Left ventricle myocardium superior (tissue), 1 donor: ENCODE measurements around the gene RNF39. TPM values are rescaled to one million over a fixed set of nuclear protein-coding genes. Genes with fewer than 3 reads are reported as not detected.
"Not testable (repeated sequence)": the region's sequence is repeated elsewhere in the genome, so short reads cannot be mapped to it uniquely, and the experiment has no call there.

Source experiments
- ATAC-seq: fragments of 200-7000 bp; cut with Tn5 transposase; one replicate; pipeline ENCODE4 v1.9.1; 2020; ENCODE audit warnings: mild to moderate bottlenecking, moderate library complexity
- DNase-seq: peaks from one replicate; pipeline ENCODE4 v3.0.0-alpha.2; 2020
- intact Hi-C: fragments of 100-400 bp; cut with micrococcal nuclease; formaldehyde crosslinking; loops from one replicate; pipeline ENCODE4 v1.11.0; 2022
- long read RNA-seq: library from polyadenylated mRNA; unstranded; transcript quantifications from one replicate; pipeline ENCODE4 v2.0.0, GENCODE V29; 2021
- total RNA-seq: library from RNA; stranded (reverse); fragmentation: NEBNext Ultra II Directional; extraction: Animal tissue kit (Norgen Biotek cat#: 25700); gene quantifications from one replicate; pipeline ENCODE4 v1.2.1, GENCODE V29; 2021
- donor health status: DM: no; HTN: yes; CAD: no; lungs with severe emphysema.

RNF39 gene
- not detected for total RNA-seq
- long read RNA-seq, result 0 reads

DNA sequence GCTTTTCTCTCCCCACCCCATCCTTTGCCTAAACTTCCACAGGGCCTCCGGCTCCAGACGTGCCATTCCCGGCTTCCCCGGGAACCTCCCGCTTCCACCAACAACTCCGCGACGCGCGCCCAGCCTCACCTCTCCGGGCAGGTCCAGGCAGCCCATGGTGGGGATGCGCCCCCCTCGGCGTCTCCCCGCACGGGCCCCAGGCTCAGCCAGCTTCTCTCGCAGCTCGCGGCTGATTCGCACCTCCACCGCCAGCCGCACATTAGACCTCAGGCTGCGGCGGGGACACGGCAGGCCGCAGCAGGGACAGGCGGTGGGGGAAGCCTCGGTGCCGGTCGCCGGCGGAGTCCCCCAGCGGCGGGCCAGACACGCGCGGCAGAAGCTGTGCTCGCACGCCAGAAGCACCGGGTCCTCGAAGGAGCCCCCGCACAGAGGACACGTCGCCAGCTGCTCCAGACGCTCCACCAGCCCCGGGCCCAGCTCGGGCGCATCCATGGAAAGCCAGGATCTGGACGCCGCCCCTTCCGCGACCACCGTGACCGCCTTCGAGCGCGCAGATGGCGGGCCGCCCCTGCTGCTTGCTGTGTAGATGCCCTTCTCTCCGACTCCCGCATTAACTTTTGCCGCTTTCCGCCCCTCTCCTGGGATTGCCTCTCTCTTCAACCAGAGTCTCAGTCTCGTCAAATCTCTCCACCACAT, at the start of gene RNF39:
Gene RNF39 (minus strand): TSS at position 676 of the 696 bp plus-strand sequence. CDS start 184 bp downstream, at position 492.
- ATAC-seq (no peak), DNase-seq (peak; percentile 29)
- intact Hi-C loops, result no loop called here

DNA sequence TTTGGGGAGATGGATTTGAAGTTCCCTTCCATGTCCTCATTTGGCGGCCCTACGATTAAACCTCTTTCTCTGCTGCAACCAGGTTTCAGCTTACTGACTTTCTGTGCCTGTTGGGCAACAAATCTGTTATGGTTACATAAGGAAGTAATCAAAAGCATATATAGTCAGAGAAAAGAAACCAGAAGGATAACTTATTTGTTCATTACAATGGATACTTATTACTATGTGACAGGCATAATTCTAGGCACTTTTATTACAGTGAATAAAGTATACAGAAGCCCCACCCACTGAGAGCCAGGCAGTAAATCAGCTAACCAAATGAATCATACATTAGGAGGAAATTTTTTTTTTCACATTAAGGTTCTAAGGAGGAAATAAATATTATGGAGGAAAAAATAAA, 46.9 kb upstream of the RNF39 start:
- no peak for DNase-seq
- no peak for ATAC-seq
- intact Hi-C loops, result no loop called here

- no peak for ATAC-seq
- intact Hi-C loops, result no loop called here
- no peak for DNase-seq
Observed at GRCh38 chr6:30121446-30122366, 46.1 kb upstream of the RNF39 start.

- ATAC-seq, intact Hi-C loops, DNase-seq: not testable (repeated sequence)
Observed at GRCh38 chr6:30118691-30119090, 43.1 kb upstream of the RNF39 start.

DNA sequence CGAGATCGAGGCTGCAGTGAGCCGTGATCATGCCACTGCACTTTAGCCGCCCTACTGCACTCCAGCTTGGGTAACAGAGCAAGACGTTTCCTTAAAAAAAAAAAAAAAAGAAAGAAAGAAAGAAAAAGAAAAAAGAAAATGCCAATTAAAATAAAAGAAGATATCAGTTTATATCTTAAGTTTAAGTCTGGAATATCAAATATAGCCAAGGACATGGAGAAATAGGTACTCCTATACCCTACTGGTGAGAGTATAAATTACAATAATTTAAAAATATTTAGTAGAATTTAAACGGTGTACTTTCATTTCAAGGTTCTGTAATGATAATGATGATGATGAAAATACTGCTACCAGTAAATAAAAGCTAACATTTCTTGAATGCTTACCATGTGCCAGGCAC, 41.2 kb upstream of the RNF39 start:
- no peak for DNase-seq
- ATAC-seq, result no peak
- intact Hi-C loops, result no loop called here

DNA sequence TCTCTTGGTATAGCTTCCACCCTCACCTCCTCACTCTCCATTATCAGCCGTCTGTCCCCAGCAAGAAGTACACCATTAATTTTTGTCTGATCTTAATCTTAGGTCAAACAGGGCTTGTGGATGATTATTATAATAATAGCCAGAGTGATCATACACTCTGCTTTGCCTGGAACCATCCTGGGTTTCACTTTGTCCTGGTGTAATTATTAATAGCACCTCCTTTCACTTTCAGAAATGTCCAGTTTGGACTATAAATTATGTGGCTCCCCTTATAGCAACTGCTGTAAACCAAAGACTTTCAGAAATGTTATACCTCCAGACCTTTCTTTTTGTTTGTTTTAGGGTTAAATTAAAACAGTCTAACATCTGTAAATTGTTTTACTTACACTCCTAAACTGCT, 38.3 kb upstream of the RNF39 start:
- intact Hi-C loops, result no loop called here
- ATAC-seq (no peak), DNase-seq (no peak)

DNA sequence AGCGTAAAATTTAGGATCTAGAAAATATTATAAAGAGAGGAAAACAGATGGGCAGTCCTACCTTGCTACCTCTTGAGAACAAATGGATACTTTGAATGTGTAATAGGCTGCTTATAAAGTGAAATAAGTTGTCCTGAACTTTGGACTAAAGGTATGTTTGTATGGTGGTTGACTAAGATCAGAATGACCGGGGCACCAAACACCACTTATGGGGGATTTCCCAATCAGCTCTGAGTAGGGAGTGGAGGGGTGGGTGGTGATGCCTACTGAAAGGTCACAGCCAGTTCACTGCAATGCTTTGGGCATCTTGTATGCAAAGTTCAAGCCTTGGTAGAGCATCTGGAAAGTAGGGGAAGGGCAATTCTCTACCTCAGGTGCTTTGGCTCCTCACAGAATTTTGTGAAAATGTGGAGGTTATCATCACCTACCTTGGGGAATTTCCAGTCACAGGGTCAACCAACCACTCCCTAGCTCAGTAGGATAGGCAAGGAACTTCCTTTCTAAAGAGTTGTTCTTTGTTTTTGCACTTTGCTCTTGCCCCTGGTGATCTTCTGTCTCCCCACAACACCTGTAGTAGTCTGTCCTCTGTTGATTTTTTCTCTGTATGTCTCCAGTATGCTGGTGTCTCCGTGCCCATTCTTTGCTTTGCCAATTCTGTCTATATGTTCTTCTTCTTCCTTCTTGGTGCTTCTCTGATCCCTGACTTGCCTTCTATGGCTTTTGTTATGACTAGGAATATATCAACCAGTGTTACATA, 37.6 kb upstream of the RNF39 start, which contains the start of gene TRIM31:
Gene TRIM31 (minus strand): TSS at position 88 of the 757 bp plus-strand sequence. CDS start 285 bp downstream, outside the sequence.
- intact Hi-C loops, result no loop called here
- DNase-seq (no peak), ATAC-seq (no peak)

GRCh38 chr6:30112402-30112994, 36.9 kb upstream of the RNF39 start:
- ATAC-seq, result no peak
- intact Hi-C loops, result no loop called here

GRCh38 chr6:30111266-30111856, 35.8 kb upstream of the RNF39 start:
- no peak for ATAC-seq
- intact Hi-C loops, result no loop called here
- DNase-seq, result no peak

More at GRCh38 chr6:30112402-30112994, 36.9 kb upstream of the RNF39 start:
- no peak for DNase-seq

DNA sequence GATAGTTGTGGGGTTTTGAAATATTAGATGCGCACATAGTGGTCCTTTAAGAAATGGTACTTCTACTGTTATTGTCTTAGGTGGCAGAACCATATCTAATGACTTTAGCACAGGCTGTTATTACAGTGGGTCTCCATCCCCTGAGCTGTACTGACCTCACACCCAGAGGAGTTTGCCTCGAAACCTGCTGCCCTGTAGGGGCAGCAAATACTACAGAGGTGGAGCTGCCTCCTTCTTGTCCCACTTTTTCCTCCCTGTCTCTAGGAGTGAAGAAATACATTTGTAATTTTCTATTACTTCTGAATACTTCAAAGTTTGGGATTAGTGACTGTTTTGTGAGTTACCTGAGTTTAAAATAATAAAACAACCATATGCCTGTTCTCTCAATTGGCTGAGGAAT, 29.1 kb upstream of the RNF39 start:
- ATAC-seq (no peak), DNase-seq (no peak)
- intact Hi-C loops, result no loop called here

- ATAC-seq (no peak), DNase-seq (no peak)
- intact Hi-C loops, result no loop called here
Observed at GRCh38 chr6:30103872-30104179, 28.3 kb upstream of the RNF39 start.

- intact Hi-C loops, result no loop called here
- DNase-seq (peak; percentile 85), ATAC-seq (peak; percentile 85)
Observed at GRCh38 chr6:30102970-30103871, 27.7 kb upstream of the RNF39 start.

DNA sequence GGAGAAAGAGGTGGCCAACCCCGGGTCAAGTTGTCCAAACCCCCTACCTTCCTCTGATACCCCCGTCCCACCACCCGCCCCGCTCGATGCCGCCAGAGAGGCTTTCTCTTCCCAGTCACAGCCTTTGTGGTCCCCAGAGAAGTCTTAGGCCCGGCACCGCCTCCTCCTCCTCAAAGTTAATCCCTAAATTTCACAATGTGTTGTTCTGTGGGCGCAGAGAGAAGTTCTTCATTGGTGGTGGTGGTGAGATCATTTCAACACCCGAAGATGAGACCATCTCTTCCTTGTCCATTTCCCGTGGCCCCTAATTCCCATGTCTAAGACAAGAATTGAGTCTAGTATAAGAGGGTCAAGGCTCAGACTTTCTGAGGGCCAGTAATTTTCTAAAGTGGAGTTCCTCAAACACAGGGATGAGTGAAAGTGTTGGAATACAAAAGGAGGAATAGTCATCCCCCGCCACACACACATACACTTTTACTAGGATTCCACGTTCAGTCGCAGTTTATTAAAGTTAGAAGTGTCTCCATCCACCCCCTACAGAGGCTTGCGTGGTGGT, 26.9 kb upstream of the RNF39 start:
- ATAC-seq (peak; percentile 12), DNase-seq (no peak)
- intact Hi-C loops, result no loop called here

DNA sequence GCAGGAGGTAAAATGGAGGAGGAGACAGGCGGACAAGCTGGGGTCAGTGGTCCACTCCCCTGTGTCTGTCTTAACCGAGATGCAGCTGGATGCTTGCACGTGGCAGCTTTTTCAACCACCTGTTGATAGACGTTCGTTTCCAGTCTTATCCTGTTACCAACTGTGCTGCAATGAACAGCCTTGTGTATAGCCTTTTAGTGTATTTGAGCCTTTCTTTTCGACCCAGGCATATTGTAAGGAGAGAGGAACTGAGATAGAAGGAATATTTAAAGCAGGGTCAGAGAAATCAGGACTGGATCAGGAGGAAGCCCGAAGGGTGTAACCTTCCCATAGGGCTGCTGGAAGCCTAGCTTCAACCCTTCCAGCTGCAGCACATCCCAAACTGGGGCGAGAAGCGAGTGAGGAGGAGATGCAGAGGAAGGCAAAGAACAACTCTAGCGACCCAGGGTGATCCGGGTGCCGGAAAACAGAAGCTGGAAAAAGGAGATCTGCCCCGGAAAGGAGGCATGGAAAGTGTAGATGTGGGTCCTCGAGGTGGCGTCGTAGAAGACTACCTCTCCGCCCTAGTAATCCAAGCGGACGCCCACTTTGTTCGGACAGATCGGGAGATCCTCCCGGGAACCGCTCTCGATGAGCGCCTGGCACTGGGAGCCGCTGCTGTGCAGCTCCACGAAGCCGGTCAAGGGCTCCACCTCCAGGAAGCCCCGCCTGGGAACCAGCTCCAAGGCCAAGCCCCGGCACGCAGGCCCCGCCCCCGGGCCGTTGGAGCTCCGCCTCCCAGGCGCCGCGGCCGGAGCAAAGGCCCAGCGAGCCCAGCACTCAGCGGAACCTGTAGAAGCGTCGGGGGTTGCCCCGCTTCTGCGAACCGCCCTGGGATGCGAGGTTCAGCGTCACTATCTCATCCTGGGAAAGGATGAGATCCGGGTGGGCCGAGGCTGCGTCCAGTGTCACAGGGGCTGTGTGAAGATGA, 26.2 kb upstream of the RNF39 start:
- ATAC-seq (peak; percentile 98), DNase-seq (peak; percentile 96)
- intact Hi-C loops, result no loop called here

GRCh38 chr6:30100585-30101443, 25.2 kb upstream of the RNF39 start:
- intact Hi-C loops, result no loop called here
- peak; percentile 47 for ATAC-seq

DNA sequence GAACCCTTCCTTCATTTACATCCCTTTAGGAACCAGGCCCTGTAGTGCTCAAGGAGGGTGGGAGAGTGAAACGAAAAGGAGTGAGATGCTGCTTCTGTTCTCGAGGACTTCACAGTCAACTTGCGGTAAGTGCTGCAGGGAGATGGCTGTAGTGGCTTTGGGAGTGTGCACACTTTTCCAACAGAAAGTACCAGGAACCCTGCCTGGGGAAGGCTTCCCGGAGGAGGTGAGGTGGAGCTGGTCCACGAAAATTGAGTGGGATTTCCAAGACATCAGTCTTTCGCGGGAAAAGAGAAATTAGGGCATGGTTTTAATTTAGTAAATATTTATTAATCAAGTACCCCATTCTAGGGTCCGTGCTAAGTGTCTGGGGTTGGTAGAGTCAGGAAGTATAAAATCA, 24.6 kb upstream of the RNF39 start:
- ATAC-seq (no peak), DNase-seq (no peak)
- intact Hi-C loops, result no loop called here

More at GRCh38 chr6:30100585-30101443, 25.2 kb upstream of the RNF39 start:
- DNase-seq, result peak; percentile 40
